OCI-LY3 (cell line): ENCODE data around the gene EFNA2.

ENCODE experiments used
- CTCF ChIP-seq: fragments of 200-600, 300-600 bp; sonication (generic); IDR thresholded peaks from 2 replicates; pipeline ENCODE4 v1.5.1; 2014; ENCODE audit warnings: antibody characterized with exemption, low read length, low read depth
- EZH2phosphoT487 ChIP-seq: fragments of 200-600 bp; shearing (Covaris generic); IDR thresholded peaks from 2 replicates; pipeline ENCODE4 v1.6.1; 2018; ENCODE audit warnings: antibody characterized with exemption, mixed run types, low read depth

GRCh38 chr19:1292419-1293151 is 6.9 kb downstream of the EFNA2 start:
- no peak for TF ChIP-seq EZH2phosphoT487
- TF ChIP-seq CTCF = no peak
